Osteoblast (primary cell): ENCODE results near the gene PPM1A. TPM values are rescaled to one million over a fixed set of nuclear protein-coding genes. Genes with fewer than 3 reads are reported as not detected.

Experiments
- DNase-seq: peaks from one replicate; pipeline ENCODE4 v3.0.0; 2011; ENCODE audit warnings: low spot score, mixed read lengths; ENCODE audit not compliant: insufficient read length; ENCODE audit errors: missing footprints
- H2AFZ ChIP-seq: 2 replicates; pipeline ENCODE4 v1.6.0; 2011; ENCODE audit warnings: mild to moderate bottlenecking, low read length
- H3K27ac ChIP-seq: 2 replicates; pipeline ENCODE4 v1.5.1; 2011; ENCODE audit warnings: mild to moderate bottlenecking, low read depth, low read length, moderate library complexity
- H3K27me3 ChIP-seq: 2 replicates; pipeline ENCODE4 v1.6.0; 2012; ENCODE audit warnings: mild to moderate bottlenecking, control low read depth, inconsistent platforms, low read length, moderate library complexity; ENCODE audit not compliant: insufficient read depth
- H3K36me3 ChIP-seq: 2 replicates; pipeline ENCODE4 v1.5.1; 2011; ENCODE audit warnings: mild to moderate bottlenecking, low read length, control low read depth, moderate library complexity; ENCODE audit not compliant: insufficient read depth
- H3K4me1 ChIP-seq: 2 replicates; pipeline ENCODE4 v1.5.1; 2011; ENCODE audit warnings: mild to moderate bottlenecking, low read length, control low read depth, moderate library complexity; ENCODE audit not compliant: insufficient read depth
- H3K4me2 ChIP-seq: 2 replicates; pipeline ENCODE4 v1.6.0; 2011; ENCODE audit warnings: mild to moderate bottlenecking, low read length; ENCODE audit not compliant: insufficient read depth
- H3K4me3 ChIP-seq: fragments of 200-600 bp; sonication (generic); 3 replicates; pipeline ENCODE4 v1.5.1; 2012; ENCODE audit warnings: mild to moderate bottlenecking, low read length, inconsistent platforms; ENCODE audit not compliant: insufficient read depth
- H3K79me2 ChIP-seq: 2 replicates; pipeline ENCODE4 v1.6.0; 2012; ENCODE audit warnings: mild to moderate bottlenecking, low read length, control low read depth, inconsistent platforms; ENCODE audit not compliant: insufficient read depth
- H3K9me3 ChIP-seq: 2 replicates; pipeline ENCODE4 v1.5.1; 2011; ENCODE audit warnings: low read depth, low read length, control low read depth
- H4K20me1 ChIP-seq: 2 replicates; pipeline ENCODE4 v1.6.0; 2012; ENCODE audit warnings: mild to moderate bottlenecking, low read length, control low read depth; ENCODE audit not compliant: insufficient read depth
- total RNA-seq: library from RNA; depleted of rRNA; stranded (reverse); fragments of >200 nt; gene quantifications from 2 replicates; pipeline ENCODE4 v1.2.3, GENCODE V29; 2012
- TF ChIP-seq, protein P1 (sequence below): IDR thresholded peaks from 2 replicates; pipeline ENCODE4 v1.5.1; 2011; ENCODE audit warnings: mild to moderate bottlenecking, low read depth, low read length, moderate library complexity; ENCODE audit errors: extremely low read depth

PPM1A gene
- total RNA-seq, 1 donor = 36.6 TPM

DNA sequence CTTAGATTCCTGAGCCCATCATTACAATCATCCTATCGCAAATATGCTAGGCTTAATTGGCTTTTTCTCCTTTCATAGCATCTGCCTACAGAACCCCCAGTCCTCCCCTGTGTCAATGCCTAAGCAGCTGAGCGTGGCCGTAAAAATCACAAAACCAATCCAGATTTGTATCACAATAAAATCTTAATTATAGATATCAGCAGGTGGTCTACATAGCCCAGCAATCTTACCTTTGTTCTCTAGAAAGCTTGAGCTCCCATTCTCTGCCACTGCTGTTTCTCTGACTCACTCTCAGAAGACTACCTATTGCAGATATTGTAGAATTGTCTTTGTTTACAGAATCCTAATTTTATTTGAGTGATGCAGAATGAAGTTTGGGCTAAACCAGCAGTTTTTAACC is 37.9 kb upstream of the PPM1A start:
- H3K4me3 ChIP-seq = no peak overlapping the region
- H3K9me3 ChIP-seq = no peaks in the 10 kb centered on the region
- no peak overlapping the region for H3K27ac ChIP-seq
- H2AFZ ChIP-seq = no peak overlapping the region
- H3K4me2 ChIP-seq = no peak overlapping the region
- TF ChIP-seq, protein P1, sequence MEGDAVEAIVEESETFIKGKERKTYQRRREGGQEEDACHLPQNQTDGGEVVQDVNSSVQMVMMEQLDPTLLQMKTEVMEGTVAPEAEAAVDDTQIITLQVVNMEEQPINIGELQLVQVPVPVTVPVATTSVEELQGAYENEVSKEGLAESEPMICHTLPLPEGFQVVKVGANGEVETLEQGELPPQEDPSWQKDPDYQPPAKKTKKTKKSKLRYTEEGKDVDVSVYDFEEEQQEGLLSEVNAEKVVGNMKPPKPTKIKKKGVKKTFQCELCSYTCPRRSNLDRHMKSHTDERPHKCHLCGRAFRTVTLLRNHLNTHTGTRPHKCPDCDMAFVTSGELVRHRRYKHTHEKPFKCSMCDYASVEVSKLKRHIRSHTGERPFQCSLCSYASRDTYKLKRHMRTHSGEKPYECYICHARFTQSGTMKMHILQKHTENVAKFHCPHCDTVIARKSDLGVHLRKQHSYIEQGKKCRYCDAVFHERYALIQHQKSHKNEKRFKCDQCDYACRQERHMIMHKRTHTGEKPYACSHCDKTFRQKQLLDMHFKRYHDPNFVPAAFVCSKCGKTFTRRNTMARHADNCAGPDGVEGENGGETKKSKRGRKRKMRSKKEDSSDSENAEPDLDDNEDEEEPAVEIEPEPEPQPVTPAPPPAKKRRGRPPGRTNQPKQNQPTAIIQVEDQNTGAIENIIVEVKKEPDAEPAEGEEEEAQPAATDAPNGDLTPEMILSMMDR = no peak
- H3K79me2 ChIP-seq = no peaks in the 10 kb centered on the region
- DNase-seq = no peak
- no peaks in the 10 kb centered on the region for H3K4me1 ChIP-seq
- H3K36me3 ChIP-seq = no peaks in the 10 kb centered on the region
- H3K27me3 ChIP-seq = no peaks in the 10 kb centered on the region
- H4K20me1 ChIP-seq = no peaks in the 10 kb centered on the region

DNA sequence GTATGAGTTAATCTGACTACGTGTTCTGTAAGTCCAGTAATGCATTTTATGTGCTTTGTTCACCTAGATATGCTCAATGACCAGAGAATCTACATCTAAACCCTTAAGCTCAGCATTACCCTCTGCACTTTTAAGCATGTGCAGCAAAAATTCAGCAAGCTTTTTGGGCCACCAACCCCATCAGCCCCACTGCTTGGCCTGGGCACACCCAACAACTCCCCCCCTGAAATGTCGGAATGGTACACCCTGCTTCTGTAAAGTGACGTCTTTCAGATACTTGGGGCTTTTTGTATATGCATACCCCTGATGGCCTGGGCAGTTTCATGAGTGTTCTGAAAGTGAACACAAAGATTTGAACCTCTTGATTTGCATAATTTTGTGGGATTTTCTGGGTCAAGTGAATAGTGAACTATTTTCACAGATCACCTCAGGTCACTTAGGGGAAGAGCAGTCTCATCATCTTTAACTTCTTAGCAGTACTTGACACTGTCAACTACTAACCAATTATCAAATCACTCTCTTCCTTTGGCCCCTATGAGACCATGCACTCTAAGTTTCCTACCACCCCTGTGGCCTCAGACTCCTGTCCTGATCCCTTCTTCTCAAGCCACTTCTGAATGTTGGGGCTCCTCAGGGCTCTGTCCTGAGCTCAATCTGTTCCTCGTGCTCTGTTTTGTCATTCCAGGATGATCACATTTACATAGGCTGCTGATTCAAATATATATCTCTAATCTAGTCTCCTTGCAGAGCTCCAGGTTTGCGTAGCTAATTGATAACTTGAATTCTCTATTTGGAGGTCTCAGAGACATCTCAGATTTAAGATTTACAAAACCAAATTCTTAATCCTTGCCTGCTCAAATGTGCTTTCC is 36.3 kb upstream of the PPM1A start:
- Histone ChIP-seq H3K4me3 (no peak overlapping the region), H3K36me3 (no peaks in the 10 kb centered on the region), H3K27me3 (no peaks in the 10 kb centered on the region), H4K20me1 (no peaks in the 10 kb centered on the region), H2AFZ (no peak overlapping the region), H3K79me2 (no peaks in the 10 kb centered on the region), H3K27ac (no peak overlapping the region), H3K4me1 (no peaks in the 10 kb centered on the region), H3K4me2 (no peak overlapping the region), H3K9me3 (no peaks in the 10 kb centered on the region)
- DNase-seq = no peak
- TF ChIP-seq, protein P1 = no peak

DNA sequence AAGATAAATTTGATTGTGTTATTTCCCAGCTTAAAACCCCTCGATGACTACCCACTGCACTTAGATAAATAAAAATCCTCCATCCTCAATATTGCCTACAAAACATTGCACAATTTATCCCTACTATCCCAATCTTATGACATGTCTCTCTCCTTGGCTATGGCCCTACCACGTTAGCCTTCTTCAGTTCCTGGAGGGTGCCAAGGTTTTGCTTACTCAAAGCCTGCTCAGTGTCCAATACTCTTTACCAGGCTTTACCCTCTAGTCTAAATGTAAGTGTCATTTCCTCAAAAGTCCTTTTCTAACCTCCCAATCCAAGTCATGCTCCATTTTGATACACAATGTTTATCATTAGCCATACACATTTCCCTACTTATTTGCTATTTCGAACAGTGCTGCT is 35.0 kb upstream of the PPM1A start:
- no peaks in the 10 kb centered on the region for H3K36me3 ChIP-seq
- H2AFZ ChIP-seq = no peak overlapping the region
- DNase-seq = no peak
- no peaks in the 10 kb centered on the region for H3K9me3 ChIP-seq
- TF ChIP-seq, protein P1 = no peak
- H4K20me1 ChIP-seq = no peaks in the 10 kb centered on the region
- H3K79me2 ChIP-seq = no peaks in the 10 kb centered on the region
- H3K4me1 ChIP-seq = no peaks in the 10 kb centered on the region
- no peaks in the 10 kb centered on the region for H3K27me3 ChIP-seq
- no peak overlapping the region for H3K27ac ChIP-seq
- no peak overlapping the region for H3K4me3 ChIP-seq
- no peak overlapping the region for H3K4me2 ChIP-seq

DNA sequence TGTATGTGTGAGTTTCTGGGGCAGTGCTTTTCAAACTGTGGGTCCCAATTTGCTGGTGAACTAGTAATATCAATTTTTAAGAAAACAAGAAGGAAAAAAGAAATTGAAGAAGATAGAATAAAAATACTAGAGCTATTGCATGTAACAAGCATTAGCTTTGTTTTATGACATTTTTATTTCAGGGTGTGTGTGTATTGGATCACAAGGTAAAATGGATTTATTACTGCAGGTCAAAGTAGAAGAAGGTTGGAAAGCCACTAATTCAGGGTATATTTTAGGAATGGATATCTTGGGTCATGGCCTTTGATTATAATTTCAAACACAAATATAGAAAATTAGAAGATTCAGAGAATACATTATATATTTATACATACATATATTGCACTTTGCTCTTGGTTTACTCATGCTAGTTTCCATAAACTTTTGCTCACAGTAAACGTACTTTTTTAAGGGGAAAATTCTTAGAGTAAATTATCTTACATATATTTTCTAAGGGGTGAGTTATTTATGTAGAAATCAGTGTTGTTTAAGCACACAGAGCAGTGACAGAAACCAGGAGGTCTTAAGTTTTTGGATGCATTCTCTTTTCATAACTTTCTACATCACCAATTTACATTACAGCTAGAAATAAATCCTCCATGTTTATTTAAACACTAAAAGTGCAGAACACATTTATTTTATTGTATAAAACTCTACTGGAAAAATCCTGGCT is 34.5 kb upstream of the PPM1A start:
- H3K4me2 ChIP-seq = no peak overlapping the region
- DNase-seq = no peak
- no peak overlapping the region for H3K27ac ChIP-seq
- no peak overlapping the region for H2AFZ ChIP-seq
- no peaks in the 10 kb centered on the region for H4K20me1 ChIP-seq
- H3K36me3 ChIP-seq = no peaks in the 10 kb centered on the region
- H3K4me1 ChIP-seq = no peaks in the 10 kb centered on the region
- no peaks in the 10 kb centered on the region for H3K27me3 ChIP-seq
- no peaks in the 10 kb centered on the region for H3K9me3 ChIP-seq
- TF ChIP-seq, protein P1 = no peak
- H3K4me3 ChIP-seq = no peak overlapping the region
- no peaks in the 10 kb centered on the region for H3K79me2 ChIP-seq
